ENCODE measurements around the gene WNT9A. TPM values are rescaled to one million over a fixed set of nuclear protein-coding genes. Genes with fewer than 3 reads are reported as not detected.

The WNT9A gene
- polyA plus RNA-seq, 1 experiment: 1.5 TPM

DNA sequence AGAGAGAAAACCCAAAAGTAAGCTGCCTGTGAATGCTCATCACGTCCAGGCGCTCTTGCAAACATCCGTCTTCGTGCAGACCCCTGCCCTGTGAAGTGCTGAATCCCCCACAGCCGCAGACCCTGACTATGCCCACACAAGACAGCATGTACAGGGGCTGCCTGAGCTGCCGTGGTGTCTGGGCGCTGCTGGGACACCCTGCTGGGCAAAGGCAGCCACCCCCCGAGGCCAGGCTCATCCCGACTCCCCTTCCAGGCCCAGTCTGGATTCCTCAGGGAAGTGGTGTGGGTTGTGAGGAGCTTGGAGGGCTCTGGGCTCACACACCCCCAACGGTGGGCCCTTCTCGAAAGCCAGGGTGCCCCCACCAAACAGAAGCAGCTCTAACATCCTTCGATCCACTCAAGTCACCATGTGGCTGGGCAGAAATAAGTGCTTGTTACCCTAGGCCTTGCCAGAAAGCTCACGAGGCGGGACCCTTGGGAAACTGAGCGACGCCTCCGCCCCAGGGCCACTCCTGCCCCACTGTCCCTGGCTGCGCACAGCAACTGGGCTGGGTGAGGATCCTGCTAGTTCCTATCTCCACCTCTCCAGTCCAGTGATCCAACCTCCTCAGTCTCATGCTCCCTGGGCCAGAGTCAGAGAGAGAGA, 4.8 kb upstream of the WNT9A start:
- POLR2A ChIA-PET: no interaction called here
- H3K4me3 ChIP-seq (ENCODE audit: low read depth, low read length): no peak overlapping the region
- H3K36me3 ChIP-seq (ENCODE audit: control insufficient read depth, insufficient read depth, low read length): no peaks in the 10 kb centered on the region
- no peaks in the 10 kb centered on the region for H3K27me3 ChIP-seq (ENCODE audit: control insufficient read depth, insufficient read depth, low read length)
- CTCF ChIA-PET: interaction anchor here (1.0 to 2.9 kb wide), 4 partner anchors 9 to 471 kb away, joined by 3 to 30 read pairs (median 10); no protein-coding TSS in a partner anchor
- DNase-seq (ENCODE audit: low read depth): no peak
- no peak for TF ChIP-seq CTCF (IDR thresholded peaks at IDR 0.05; ENCODE audit: insufficient read depth, low read depth, low read length)

DNA sequence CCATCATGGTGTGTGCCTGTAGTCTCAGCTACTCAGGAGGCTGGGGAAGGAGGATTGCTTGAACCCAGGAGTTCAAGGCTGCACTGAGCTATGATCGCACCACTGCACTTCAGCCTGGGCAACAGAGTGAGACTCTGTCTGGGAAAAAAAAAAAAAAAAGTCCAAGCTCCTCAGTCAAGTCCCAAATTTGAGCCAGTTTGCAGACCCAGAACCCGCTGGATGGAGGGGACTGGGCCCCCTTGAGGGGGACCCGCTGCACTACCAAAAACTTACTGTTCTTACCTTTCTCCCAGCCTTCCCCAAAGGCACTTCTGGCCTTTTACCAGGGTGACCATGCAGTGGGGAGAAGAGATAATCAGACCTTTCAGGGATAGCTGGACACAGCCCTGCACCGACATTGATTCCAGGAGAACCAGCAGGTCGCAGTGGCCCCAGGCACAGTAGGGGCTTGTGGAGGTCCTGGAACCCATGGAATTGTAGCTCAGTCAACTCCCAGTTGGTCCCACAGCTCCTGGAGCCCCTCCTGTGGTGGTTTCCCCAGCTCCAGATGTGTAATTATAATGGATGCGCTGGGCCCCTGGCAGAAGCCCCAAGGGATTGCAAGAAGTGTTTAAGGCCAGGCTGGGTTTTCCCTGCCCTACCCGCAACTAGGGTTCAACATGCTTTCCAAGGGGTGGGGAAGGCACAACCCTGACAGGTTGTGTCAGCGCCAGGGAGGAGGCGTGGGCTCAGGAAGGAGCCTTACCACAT, 4.1 kb upstream of the WNT9A start:
- Histone ChIP-seq H3K4me3 (ENCODE audit: low read depth, low read length) (no peak overlapping the region), H3K36me3 (ENCODE audit: control insufficient read depth, insufficient read depth, low read length) (no peaks in the 10 kb centered on the region), H3K27me3 (ENCODE audit: control insufficient read depth, insufficient read depth, low read length) (no peaks in the 10 kb centered on the region)
- TF ChIP-seq CTCF (IDR thresholded peaks at IDR 0.05; ENCODE audit: insufficient read depth, low read depth, low read length): no peak
- DNase-seq (ENCODE audit: low read depth): no peak
- ChIA-PET CTCF (interaction anchor here (1.0 to 1.1 kb wide), 2 partner anchors 10 to 190 kb away, joined by 3 read pairs; no protein-coding TSS in a partner anchor), POLR2A (interaction anchor here (0.6 to 0.7 kb wide), 2 partner anchors 10 to 198 kb away, joined by 4 to 14 read pairs; no protein-coding TSS in a partner anchor)

- CTCF ChIA-PET: no interaction called here
- no peaks in the 10 kb centered on the region for H3K27me3 ChIP-seq (ENCODE audit: control insufficient read depth, insufficient read depth, low read length)
- no peak for DNase-seq (ENCODE audit: low read depth)
- POLR2A ChIA-PET: interaction anchor here (0.6 to 0.7 kb wide), 2 partner anchors 11 to 197 kb away, joined by 4 to 14 read pairs; no protein-coding TSS in a partner anchor
- no peaks in the 10 kb centered on the region for H3K36me3 ChIP-seq (ENCODE audit: control insufficient read depth, insufficient read depth, low read length)
- no peak for TF ChIP-seq CTCF (IDR thresholded peaks at IDR 0.05; ENCODE audit: insufficient read depth, low read depth, low read length)
- no peak overlapping the region for H3K4me3 ChIP-seq (ENCODE audit: low read depth, low read length)
Measured at GRCh38 chr1:227950735-227951346, 3.1 kb upstream of the WNT9A start.

GRCh38 chr1:227949954-227950734, 2.4 kb upstream of the WNT9A start:
- no peak overlapping the region for H3K4me3 ChIP-seq (ENCODE audit: low read depth, low read length)
- no peak for TF ChIP-seq CTCF (IDR thresholded peaks at IDR 0.05; ENCODE audit: insufficient read depth, low read depth, low read length)
- ChIA-PET POLR2A (interaction anchor here (0.6 kb wide), 1 partner anchor 220 kb away, joined by 3 read pairs; no protein-coding TSS in a partner anchor), CTCF (interaction anchor here (0.7 to 1.0 kb wide), 2 partner anchors 188 to 469 kb away, joined by 3 read pairs; no protein-coding TSS in a partner anchor)
- no peaks in the 10 kb centered on the region for H3K36me3 ChIP-seq (ENCODE audit: control insufficient read depth, insufficient read depth, low read length)
- DNase-seq (ENCODE audit: low read depth): no peak
- no peaks in the 10 kb centered on the region for H3K27me3 ChIP-seq (ENCODE audit: control insufficient read depth, insufficient read depth, low read length)
